Upper lobe of right lung (tissue), 1 donor: ENCODE measurements around the gene ITPR2. TPM values are rescaled to one million over a fixed set of nuclear protein-coding genes. Genes with fewer than 3 reads are reported as not detected.
"Not testable (repeated sequence)": the region's sequence is repeated elsewhere in the genome, so short reads cannot be mapped to it uniquely, and the experiment has no call there.

ENCODE experiments used
- ATAC-seq: fragments of 200-7000 bp; cut with Tn5 transposase; one replicate; pipeline ENCODE4 v1.9.1; 2020; ENCODE audit warnings: mild to moderate bottlenecking, moderate library complexity
- DNase-seq: peaks from one replicate; pipeline ENCODE4 v3.0.0-alpha.2; 2020
- H3K27ac ChIP-seq: fragments of 200-600 bp; one replicate; pipeline ENCODE4 v1.8.0; 2022
- H3K27me3 ChIP-seq: fragments of 200-600 bp; one replicate; pipeline ENCODE4 v1.8.0; 2022; ENCODE audit warnings: mild to moderate bottlenecking
- H3K36me3 ChIP-seq: fragments of 200-600 bp; one replicate; pipeline ENCODE4 v1.8.0; 2022
- H3K4me1 ChIP-seq: fragments of 200-600 bp; one replicate; pipeline ENCODE4 v1.8.0; 2022
- H3K4me3 ChIP-seq: fragments of 200-600 bp; one replicate; pipeline ENCODE4 v1.8.0; 2022; ENCODE audit warnings: mild to moderate bottlenecking
- H3K9me3 ChIP-seq: fragments of 200-600 bp; one replicate; pipeline ENCODE4 v1.8.0; 2022
- intact Hi-C: fragments of 100-400 bp; cut with DNase I; formaldehyde crosslinking; loops from one replicate; pipeline ENCODE4 v1.11.0; 2022
- total RNA-seq: library from RNA; stranded (reverse); fragmentation: NEBNext Ultra II Directional; extraction: Animal tissue kit (Norgen Biotek cat#: 25700); gene quantifications from one replicate; pipeline ENCODE4 v1.2.1, GENCODE V29; 2021
- TF ChIP-seq, protein P1 (sequence below): fragments of 200-600 bp; IDR thresholded peaks from one replicate; pipeline ENCODE4 v1.8.0; 2022; ENCODE audit warnings: antibody characterized with exemption
- donor health status: DM: no; HTN: yes; CAD: no; lungs with severe emphysema.

ITPR2 gene
- total RNA-seq, 1 donor from 2014 or later = 50.8 TPM

DNA sequence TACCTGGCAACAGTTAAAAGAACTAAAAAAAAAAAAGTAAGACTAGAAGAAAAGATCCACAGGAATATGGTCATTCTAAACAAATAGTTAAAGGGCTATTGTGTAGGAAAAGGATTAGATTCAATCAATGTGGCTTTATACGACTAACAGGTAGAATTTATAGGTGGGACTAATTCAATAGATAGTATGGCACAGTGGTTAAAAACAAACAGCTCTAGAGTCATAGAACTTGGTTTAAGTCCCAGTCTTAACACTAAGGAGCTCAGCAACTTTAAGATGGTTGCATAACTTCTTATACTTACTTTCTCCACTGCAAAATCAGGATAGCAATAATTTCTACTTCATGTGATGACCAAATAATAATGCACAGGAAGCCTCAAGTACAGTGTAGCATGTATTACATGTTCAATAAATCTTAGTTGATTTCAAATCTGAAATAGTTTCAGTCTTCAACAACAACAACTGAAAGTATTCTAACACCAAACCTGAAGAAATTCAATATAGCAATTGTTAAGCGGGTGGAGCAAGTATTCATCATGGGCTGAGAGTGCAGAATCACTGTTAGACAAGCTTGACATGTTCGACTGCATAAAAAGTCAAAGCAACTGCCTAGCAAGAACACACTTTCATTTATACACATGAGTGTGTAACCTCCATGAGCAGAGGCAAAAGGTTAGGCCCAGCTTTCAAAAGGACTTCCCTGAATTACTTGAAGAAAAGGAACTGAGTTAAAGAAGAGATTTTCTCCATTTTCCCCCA lies 50.4 kb downstream of the ITPR2 start:
- H3K27me3 ChIP-seq = no peaks in the 10 kb centered on the region
- TF ChIP-seq, protein P1, sequence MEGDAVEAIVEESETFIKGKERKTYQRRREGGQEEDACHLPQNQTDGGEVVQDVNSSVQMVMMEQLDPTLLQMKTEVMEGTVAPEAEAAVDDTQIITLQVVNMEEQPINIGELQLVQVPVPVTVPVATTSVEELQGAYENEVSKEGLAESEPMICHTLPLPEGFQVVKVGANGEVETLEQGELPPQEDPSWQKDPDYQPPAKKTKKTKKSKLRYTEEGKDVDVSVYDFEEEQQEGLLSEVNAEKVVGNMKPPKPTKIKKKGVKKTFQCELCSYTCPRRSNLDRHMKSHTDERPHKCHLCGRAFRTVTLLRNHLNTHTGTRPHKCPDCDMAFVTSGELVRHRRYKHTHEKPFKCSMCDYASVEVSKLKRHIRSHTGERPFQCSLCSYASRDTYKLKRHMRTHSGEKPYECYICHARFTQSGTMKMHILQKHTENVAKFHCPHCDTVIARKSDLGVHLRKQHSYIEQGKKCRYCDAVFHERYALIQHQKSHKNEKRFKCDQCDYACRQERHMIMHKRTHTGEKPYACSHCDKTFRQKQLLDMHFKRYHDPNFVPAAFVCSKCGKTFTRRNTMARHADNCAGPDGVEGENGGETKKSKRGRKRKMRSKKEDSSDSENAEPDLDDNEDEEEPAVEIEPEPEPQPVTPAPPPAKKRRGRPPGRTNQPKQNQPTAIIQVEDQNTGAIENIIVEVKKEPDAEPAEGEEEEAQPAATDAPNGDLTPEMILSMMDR = no peak
- DNase-seq = no peak
- no peaks in the 10 kb centered on the region for H3K9me3 ChIP-seq
- H3K4me3 ChIP-seq = no peak overlapping the region
- H3K4me1 ChIP-seq = peaks cover 7% of the 10 kb centered on the region
- no peak overlapping the region for H3K27ac ChIP-seq
- no peaks in the 10 kb centered on the region for H3K36me3 ChIP-seq
- ATAC-seq = no peak
- intact Hi-C loops = no loop called here

DNA sequence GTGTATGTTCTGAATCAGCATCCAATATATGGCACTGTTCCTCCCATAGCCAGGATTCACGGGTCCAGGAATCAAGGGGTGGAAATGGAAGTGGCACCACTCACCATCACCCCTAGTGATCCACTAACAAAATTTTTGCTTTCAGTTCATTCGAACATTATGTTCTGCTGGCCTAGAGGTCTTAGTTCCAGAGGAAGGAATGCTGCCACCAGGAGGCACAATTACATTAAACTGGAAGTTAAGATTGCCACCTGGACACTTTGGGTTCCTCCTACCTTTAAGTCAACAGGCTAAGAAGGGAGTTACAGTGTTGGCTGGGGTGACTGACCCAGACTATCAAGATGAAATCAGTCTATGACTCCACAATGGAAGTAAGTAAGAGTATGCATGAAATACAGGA lies 52.3 kb downstream of the ITPR2 start:
- H3K27ac ChIP-seq, H3K27me3 ChIP-seq, H3K4me3 ChIP-seq, intact Hi-C loops, H3K4me1 ChIP-seq, H3K9me3 ChIP-seq, DNase-seq, H3K36me3 ChIP-seq, ATAC-seq: not testable (repeated sequence)
- TF ChIP-seq, protein P1 = peak; percentile 22

DNA sequence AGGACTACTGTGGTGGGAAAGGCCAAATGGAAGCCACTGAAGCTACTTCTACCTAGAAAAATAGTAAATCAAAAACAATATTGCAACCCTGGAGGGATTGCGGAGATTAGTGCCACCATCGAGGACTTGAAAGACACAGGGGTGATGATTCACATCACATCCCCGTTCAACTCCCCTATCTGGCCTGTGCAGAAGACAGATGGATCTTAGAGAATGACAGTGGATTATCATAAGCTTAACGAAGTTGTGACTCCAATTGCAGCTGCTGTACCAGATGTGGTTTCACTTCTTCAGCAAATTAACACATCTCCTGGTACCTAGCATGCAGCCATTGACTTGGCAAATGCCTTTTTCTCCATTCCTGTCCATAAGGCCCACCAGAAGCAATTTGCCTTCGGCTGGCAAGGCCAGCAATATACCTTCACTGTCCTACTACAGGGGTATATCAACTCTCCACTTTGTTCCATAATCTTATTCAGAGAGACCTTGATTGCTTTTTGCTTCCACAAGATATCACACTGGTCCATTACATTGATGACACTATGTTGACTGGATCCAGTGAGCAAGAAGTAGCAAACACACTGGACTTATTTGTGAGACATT lies 54.7 kb downstream of the ITPR2 start:
- H3K27me3 ChIP-seq, H3K9me3 ChIP-seq, H3K4me1 ChIP-seq, H3K36me3 ChIP-seq, ATAC-seq, DNase-seq, H3K27ac ChIP-seq, H3K4me3 ChIP-seq, intact Hi-C loops: not testable (repeated sequence)

DNA sequence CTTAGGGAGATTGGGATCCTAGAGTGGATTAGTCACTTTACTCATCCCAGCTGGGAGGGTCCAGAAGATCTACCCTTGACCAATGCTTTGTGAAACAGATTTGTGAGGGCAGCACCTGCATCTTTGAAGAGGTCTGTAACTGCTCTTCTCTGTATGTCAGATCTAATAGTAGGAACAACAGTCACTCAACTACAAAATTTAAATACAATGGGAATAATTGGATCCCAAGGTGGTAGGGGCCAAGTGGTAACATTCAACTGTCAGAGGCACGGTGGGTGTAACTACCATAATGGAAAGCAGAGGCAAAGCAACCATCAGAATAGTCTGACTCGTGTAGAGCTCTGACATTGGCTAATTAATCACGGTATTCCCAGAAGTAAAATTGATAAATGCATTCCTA lies 55.8 kb downstream of the ITPR2 start:
- Histone ChIP-seq H3K27ac (no peak overlapping the region), H3K4me3 (no peak overlapping the region), H3K36me3 (no peaks in the 10 kb centered on the region), H3K27me3 (no peaks in the 10 kb centered on the region), H3K9me3 (peaks cover 4% of the 10 kb centered on the region), H3K4me1 (peaks cover 13% of the 10 kb centered on the region)
- ATAC-seq (no peak), DNase-seq (no peak)
- intact Hi-C loops = no loop called here
- TF ChIP-seq, protein P1 = no peak

DNA sequence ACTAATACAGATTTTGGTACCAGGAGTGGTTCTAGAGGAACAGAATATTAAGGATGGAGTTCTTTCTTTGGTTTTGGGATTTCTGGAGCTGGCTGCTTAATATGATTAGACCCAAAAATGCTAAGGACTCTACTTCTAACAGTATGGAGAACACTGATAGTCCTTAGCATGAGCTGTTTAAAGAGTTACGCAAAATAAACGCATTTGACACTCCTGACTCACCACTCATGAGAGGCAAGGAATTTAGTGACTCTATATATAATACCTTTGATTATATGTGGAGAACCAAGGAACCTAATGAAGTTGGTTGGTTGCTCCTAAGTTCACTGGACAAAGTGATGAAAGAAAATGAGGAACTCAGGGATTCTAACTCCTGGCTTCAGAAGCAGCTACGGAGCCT lies 57.0 kb downstream of the ITPR2 start:
- ATAC-seq, H3K4me3 ChIP-seq, H3K27me3 ChIP-seq, H3K9me3 ChIP-seq, H3K27ac ChIP-seq, intact Hi-C loops, DNase-seq, H3K36me3 ChIP-seq: not testable (repeated sequence)
- H3K4me1 ChIP-seq = peaks cover 13% of the 10 kb centered on the region

DNA sequence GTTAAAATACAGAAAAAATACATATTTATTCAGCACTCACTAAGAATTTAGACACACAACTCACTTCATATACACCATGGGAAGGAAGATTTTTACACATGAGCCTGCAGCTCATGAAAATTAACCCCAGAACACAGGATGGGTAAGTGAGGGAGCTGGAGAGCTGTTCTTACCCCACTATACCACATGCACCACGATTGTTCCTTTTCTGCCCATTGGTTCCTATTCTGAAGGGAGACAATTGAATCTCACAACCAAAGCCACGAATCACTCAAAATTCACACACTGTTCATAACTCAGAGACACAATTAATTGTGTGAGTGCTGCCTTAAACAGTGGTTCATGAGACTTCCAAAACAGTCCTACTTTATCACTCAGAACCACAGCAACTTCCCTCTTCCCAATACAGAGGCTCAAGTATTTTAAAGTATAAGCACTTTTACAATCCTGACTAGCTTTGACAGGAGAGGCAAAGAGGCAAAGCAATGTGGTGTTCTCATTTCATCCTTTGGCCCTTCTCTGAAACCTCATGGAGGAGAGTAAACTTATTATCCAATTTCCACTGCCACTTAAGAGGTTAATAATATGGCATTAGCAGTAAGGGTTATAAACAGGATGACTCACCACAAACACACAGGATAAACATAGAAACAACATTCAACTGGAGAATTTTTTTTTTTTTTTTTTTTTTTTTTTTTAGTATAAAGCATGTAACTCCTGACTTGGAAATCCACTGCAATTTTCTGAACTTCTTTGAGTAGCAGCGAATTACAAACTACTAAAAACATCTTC lies 59.5 kb downstream of the ITPR2 start:
- intact Hi-C loops = no loop called here

More for the DNA sequence above, 59.5 kb downstream of the ITPR2 start:
- TF ChIP-seq, protein P1 = no peak
- no peaks in the 10 kb centered on the region for H3K36me3 ChIP-seq
- no peak for DNase-seq
- H3K4me3 ChIP-seq = no peak overlapping the region
- no peaks in the 10 kb centered on the region for H3K27me3 ChIP-seq
- ATAC-seq = no peak
- no peak overlapping the region for H3K27ac ChIP-seq
- peaks cover 4% of the 10 kb centered on the region for H3K9me3 ChIP-seq
- H3K4me1 ChIP-seq = peaks cover 19% of the 10 kb centered on the region
